Right lung (tissue), 10 donors: Measurements from ENCODE around the gene TPRX1. TPM values are rescaled to one million over a fixed set of nuclear protein-coding genes. Genes with fewer than 3 reads are reported as not detected.
"Not testable (repeated sequence)": the region's sequence is repeated elsewhere in the genome, so short reads cannot be mapped to it uniquely, and the experiment has no call there.

ENCODE experiments used
- DNase-seq, 2 donors: peaks; one replicate each; pipeline ENCODE4 v3.0.0-alpha.2; 2013
- long read RNA-seq, 8 donors: transcript quantifications; one replicate each; lab custom pipeline, GENCODE V29; 2026
- polyA plus RNA-seq, 5 donors: library from polyadenylated mRNA; unstranded; fragments of 120-200 nt; gene quantifications; one replicate each; pipeline versions ENCODE4 v1.2.1 to v1.2.3, GENCODE V29; 2013; ENCODE audit warnings: inconsistent platforms in 1 of 5, low replicate concordance in 1 of 5; ENCODE audit not compliant: insufficient read length in 5 of 5, insufficient read depth in 1 of 5

Gene TPRX1, protein sequence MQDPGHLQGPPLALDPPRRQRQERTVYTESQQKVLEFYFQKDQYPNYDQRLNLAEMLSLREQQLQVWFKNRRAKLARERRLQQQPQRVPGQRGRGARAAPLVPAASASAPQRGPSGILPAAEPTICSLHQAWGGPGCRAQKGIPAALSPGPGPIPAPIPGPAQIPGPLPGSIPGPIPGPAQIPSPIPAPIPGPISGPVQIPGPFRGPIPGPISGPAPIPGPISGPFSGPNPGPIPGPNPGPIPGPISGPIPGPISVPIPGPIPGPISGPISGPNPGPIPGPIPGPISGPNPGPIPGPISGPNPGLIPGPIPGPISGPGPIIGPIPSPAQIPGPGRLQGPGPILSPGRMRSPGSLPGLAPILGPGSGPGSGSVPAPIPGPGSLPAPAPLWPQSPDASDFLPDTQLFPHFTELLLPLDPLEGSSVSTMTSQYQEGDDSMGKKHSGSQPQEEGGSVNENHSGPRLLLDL
- not detected for polyA plus RNA-seq
- long read RNA-seq, donor 1: 0 reads
- long read RNA-seq, donor 2: 0 reads
- long read RNA-seq, donor 3: 0 reads
- long read RNA-seq, donor 4: 0 reads
- long read RNA-seq, donor 5: 0 reads
- long read RNA-seq, donor 6: 0 reads
- long read RNA-seq, donor 7: 0 reads
- long read RNA-seq, donor 8: 0 reads

DNA sequence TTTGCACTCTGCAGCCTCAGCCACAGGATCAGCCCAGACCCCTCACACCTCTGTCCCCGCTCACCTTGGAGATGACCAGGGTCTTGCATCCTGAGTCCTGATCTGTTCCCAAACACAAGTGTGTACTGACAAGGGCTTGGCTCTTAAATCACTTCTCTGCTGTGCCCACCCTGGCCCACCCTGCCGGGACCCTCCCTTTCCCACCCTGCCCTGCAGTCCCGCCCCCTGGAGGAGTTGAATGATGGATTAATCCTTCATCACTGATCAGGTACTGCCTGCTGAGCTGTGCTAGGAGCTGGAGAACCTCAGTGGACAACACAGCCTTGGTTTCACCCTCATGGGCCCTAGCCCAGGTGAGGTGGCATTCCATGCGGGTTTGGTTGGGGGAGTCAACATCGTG, at the start of gene TPRX1:
Gene TPRX1 (minus strand): TSS at position 101 of the 400 bp plus-strand sequence. CDS start 12 bp downstream, at position 89.
- not testable (repeated sequence) for DNase-seq

DNA sequence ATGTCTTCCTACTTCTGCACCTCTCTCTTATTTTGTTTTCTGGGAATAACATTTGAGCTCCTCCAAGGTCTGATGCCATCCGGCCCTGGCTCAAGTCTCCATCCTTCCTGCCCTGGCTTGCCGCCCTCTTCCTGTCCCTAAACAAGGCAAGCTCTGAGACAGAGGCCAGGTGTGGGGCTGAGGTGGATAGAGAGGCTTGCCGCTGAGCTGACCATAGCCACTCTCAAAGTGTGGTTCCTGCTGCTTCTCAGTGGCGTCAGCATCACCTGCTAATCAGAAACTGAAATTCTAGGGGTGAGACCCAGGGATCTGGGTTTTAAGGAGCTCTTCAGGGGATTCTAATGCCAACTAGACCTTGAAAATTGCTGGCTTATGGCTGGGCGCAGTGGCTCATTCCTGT, 48.7 kb upstream of the TPRX1 start:
- DNase-seq: no peak

DNA sequence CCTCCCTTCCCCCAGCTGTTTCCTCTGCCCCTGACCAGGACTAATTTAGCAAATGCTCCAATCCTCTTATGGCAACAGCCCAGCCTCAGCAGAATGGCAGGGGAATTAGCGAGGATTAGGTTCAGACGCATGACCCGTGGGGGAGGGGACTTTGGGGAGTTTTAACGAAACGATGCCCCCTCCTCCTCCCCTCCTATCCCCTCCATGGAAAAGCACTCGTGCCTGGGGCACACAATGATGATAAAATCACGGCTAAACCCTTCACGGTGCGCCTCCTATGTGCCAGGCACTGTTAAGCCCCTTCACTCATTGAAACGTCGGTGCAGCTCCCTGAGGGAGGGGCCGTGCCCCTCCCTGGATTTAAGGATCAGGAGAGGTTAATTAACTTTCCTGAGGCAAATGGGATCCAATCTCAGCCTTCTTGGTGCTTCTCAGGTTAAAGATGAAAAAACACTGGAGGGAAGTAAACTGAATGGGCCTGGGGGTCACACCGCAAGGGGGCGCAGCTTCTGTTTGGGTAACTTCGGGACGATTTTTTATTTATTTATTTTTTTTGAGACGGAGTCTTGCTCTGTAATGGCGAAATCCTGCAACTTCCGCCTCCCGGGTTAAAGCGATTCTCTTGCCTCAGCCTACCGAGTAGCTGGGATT, 44.6 kb upstream of the TPRX1 start:
- DNase-seq: no peak

DNA sequence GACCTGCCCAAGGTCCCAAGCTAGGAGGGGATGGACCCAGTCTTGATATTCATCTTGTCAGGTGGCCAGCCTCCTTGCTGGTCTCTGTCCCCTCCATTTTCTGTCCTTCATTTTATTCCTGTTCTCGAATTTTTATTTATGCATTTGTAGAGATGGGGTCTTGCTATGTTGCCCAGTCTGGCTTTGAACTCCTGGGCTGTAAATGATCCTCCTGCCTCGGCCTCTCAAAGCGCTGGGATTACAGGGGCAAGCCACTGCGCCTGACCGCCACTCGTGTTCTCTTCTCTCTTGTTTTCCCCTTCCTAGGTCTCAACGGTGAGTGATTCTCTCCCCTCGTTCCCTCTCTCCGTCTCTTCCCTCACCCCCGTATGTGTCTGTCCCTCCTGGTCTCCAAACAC, 44.1 kb upstream of the TPRX1 start:
- DNase-seq: no peak

DNA sequence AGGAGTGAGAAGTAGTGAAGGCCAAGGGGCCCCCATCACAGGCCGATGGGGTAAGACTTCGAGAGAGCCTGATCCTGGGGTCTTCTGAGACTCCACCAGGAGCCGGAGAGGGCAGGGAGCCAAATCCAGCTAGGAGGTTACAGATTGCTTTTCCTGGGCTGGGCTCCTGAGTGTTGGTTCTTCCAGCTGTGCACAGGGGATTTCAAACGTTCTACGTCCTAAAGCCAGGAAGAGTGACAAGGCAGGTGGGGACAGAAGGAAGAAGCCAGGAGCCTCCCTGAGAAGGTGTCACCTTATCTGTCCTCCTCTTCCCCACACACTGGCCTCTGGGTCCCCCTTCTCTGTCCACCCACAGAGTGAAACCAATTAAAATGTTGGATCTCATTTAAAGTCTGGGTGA, 38.6 kb upstream of the TPRX1 start:
- DNase-seq: no peak

DNA sequence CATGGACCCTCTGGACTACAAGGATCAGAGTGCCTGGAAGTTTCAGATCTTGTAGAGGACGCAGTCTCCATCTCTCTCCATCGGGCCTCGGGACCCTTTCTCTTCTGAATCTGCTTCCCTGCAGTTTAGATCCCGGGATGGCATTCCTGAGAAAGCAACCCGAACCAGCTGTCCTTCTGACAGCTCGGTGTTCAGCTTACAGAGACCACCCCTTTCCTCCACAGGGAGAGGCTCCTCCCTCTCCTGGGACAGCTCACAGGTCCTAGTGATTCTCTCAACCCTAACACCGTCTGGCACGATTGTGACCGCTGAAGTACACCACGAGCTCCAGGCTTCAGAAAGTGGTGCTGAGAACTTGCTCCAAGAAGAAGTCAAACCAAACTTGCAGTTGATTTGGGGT, 35.6 kb upstream of the TPRX1 start:
- DNase-seq: no peak

DNA sequence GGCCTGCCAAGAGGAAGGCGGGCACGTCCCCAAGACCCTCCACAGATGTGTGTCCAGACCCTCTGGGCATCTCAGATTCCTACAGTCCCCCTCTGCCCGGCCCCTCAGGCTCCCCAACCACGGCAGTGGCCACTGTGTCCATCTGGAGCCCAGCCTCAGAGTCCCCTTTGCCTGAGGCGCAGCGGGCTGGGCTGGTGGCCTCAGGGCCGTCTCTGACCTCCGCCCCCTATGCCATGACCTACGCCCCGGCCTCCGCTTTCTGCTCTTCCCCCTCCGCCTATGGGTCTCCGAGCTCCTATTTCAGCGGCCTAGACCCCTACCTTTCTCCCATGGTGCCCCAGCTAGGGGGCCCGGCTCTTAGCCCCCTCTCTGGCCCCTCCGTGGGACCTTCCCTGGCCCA, 35.1 kb upstream of the TPRX1 start:
- DNase-seq: no peak

DNA sequence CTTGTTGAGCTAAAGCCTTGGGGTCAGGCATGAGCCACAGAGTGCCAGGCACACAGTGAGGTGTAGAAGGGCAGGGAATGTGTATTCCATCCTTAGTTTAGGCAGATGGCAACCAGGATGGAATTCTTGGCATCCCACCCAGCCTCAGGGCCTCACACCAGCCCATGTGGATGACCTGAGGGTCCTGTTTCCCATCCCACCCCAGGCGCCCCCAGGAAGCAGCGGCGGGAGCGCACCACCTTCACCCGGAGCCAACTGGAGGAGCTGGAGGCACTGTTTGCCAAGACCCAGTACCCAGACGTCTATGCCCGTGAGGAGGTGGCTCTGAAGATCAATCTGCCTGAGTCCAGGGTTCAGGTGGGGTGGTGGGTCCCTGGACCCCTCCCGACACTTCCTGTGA, 31.7 kb upstream of the TPRX1 start:
- DNase-seq: no peak

DNA sequence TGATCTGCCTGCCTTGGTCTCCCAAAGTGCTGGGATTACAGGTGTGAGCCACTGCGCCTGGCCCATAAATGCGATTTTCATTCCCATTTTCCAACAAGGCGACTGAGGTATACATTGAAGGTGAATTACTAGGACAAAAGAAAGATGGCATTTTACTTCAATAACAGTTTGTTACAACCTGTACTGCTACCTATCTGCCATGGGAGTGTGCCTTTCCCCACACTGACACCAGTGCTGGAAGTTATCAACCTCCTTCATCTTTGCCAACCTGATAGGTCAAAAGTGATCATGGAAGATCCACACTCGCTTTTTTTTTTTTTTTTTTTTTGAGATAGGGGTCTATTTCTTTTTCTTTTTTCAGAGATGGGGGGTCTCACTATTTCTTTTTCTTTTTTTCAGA, 28.4 kb upstream of the TPRX1 start:
- no peak for DNase-seq

DNA sequence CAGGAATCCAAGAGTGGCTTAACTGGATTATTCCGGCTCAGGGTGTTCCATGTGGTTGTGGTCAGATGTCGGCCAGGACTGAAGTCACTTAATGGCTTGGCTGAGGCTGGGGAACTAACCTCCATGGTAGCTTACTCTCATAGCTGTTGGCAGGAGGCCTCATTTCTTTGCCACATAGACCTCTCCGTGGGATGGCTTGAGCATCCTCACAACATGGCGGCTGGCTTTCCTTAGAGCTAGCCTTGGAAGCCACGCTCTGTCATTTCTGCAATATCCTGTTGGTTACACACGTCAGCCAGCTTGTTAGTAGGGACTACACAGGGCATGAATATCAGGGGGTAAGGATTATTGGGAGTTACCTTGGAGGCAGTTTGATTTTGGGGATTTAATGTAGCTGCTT, 22.4 kb upstream of the TPRX1 start:
- DNase-seq: no peak

DNA sequence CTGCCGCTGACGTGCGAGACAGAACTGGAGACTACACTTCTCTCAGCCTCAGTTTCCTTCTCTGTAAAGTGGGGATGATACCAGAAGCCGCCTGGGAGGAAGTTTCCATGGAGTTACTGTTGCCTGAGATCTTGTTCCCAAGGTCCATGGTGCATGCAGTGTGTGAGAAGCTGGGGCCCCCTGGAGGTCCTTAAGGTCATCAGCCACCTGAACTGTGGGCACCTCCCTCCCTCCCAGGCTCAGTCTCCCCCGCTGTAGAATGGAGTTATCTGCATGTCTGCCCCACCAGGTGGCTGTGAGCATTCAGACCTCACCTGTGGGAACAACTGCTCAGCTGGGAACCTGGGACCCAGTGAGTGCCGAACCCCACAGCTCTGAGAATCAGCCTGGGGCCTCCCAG, 20.0 kb upstream of the TPRX1 start:
- DNase-seq: no peak

DNA sequence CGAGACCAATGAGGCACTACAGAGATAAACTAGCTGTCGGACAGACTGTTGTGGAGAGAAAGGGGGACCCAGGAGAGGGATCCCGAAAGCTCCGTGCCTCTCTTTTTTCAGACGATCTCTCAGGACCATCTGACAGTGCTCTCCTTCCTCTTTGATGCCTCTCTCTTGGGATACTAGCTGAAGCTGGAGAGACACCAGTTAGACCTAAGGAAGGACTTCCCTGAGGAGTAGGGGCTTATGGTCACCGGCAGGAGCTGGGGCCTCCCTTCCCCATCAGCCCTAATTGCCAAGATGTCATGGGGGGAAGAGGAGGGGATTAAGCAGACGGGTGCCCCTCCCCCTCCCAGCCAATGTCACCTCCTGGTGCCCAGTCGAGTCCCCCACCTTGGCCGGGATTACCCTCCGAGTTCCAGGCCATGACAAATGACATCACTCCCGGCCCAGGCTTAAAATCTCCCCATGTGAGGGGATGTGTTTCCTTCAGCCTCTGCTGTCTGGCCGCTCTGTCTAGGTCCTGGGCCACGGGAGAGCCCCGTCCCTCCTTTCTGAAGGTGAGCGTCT, 17.2 kb upstream of the TPRX1 start, which contains the start of gene CRX:
Gene CRX (plus strand): TSS at position 478 of the 561 bp plus-strand sequence. CDS start 12,507 bp downstream, outside the sequence.
- no peak for DNase-seq

DNA sequence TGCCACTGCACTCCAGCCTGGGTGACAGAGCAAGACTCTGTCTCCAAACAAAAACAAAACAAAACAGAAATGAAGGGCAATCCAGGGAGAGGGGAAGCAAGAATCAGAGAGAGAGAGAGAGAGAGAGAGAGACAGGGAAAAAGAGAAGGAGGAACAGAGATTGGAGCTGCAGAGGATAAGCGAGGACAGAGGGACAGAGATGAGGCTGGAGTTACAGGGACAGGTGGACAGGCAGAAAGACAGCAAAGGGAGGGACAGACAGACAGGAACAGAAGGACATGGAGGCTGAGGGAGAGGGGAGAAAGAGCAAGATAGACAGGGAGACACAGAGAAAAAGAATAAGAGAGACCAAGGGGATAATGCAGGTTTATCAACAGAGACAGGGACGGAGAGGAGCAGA, 16.1 kb upstream of the TPRX1 start:
- DNase-seq: no peak

DNA sequence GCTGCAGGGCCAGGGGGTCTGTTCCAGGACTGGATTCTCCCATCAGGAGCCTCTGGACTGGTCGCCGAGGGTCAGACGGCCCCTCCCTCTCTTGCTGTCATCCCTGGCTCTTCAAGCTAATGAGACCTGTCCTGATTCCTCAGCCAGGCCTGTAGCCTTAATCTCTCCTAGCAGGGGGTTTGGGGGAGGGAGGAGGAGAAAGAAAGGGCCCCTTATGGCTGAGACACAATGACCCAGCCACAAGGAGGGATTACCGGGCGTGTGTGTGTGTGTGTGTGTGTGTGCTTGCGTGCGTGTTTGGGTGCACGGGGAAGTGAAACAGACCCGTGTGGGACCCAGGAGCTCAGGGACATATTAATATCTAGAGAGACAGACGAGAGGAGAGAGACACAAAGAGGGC, 15.5 kb upstream of the TPRX1 start:
- no peak for DNase-seq

DNA sequence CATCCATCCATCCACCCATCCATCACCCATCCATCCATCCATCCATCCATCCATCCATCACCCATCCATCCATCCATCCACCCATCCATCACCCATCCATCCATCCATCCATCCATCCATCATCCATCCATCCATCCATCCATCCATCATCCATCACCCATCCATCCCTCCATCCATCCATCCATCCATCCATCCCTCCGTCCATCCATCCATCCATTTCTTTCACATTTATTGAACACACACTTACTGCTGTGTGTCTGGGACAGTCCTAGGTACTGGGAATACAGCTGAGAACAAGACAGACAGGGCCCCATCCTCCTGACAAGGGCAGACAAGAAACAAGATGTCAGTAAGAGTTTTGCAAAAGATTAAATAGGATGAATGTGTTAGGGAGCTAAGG, 13.9 kb upstream of the TPRX1 start:
- DNase-seq: not testable (repeated sequence)

DNA sequence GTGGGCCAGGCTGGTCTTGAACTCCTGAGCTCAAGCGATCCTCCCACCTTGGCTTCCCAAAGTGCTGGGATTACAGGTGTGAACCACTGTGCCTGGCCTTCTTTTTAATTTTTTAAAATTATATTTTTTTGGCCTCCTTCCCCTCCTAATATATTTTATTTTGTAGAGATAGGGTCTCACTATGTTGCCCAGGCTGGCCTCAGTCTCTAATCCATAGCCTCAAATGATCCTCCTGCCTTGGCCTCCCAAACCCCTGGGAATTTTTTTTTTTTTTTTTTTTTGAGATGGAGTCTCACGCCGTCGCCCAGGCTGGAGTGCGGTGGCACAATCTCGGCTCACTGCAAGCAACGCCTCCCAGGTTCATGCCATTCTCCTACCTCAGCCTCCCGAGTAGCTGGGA, 11.9 kb upstream of the TPRX1 start:
- DNase-seq: not testable (repeated sequence)

DNA sequence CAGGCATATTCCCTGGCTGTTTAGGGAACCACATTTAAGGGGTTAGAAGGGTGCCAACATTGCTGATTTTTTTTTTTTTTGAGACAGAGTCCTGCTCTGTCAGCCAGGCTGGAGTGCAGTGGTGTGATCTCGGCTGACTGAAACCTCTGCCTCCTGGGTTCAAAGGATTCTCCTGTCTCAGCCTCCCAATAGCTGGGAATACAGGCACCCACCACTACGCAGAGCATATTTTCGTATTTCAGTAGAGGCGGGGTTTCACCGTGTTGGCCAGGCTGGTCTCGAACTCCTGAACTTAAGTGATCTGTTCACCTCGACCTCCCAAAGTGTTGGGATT, 9.6 kb upstream of the TPRX1 start:
- no peak for DNase-seq

DNA sequence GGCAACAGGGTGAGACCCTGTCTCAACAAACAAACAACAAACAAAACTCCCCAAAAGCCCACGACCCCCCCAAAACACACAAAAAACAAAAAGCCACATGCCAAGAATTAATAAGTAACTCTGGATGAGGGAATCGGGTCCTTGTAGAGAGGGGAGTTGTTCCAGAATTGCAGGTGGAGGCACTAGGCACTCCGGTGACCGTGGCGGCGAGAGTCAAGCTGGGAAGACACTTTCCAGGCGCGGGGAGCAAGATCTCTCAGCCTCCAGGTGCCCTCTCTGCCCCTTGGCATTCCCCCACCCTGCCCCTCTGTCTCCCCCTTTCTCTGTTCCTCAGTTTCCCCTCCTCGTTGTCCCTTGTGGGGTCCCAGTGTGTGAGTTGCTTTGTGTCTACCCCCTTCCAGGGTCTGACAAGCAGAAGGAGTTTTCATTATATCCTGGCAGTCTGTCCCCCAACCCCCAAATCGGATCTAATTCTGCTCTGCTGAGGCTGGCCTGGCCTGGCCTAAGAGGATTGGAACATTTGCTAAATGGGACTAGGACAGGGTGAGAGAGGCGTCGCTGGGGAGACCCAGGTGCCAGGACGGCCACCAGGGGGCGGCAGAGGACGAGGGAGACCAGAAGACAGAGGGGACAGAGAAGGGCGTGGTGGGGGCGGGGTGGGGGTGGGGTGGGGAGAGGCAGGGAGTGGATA, 9.1 kb upstream of the TPRX1 start:
- DNase-seq: peak; percentile 25 to 42

DNA sequence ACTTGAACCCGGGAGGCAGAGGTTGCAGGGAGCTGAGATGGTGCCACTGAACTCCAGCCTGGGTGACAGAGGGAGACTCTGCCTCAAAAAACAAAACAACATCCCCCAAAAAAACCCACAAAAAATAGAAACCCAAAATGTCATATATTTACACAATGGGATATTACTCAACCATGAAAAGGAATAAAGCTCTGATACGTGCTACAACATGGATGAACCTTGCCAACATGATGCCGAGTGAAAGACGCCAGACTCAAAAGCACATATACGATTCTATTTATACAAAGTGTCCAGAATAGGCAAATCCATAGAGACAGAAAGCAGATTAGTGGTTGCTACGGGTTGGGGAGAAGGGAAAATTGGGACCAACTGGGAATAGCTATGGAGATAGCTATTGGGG, 2.1 kb upstream of the TPRX1 start:
- DNase-seq: no peak

DNA sequence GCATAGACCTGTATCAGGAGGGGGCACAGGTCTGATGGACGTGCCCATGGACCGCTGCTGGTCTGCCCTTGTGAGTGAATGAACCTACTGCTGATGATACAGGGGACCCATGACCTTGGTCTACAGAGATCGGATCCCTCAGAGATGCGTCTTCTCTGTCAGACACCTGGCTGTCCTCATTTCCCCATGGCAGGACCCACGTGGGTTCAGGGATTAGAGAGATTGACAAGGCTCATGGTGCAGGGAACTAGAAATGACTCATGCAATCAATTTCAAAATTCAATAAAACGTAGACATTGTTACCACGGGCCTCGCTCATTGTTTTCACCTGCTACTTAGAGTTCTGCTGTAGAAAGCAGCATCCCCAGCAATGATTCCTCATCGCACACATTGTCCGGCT, 962 bp upstream of the TPRX1 start:
- no peak for DNase-seq

DNA sequence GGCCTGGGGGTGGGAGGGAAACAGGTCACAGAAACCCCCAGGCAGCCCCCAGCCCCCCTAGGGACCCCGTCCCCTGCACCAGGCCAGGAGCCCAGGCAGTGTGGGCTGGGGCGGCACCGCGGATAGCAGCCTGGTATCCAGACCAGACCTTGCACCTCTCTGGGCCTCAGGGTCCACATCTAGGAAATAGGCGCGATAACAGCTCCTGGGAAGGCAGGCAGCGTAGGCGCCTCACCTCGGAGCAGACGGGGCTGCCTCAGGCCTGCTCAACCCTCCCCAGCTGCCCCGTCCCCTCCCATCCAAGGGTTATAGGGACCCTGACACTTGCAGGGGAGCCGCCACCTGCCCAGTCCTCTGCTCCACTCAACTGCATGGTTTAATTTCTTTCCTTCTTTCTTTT, 680 bp downstream of the TPRX1 start:
- not testable (repeated sequence) for DNase-seq

DNA sequence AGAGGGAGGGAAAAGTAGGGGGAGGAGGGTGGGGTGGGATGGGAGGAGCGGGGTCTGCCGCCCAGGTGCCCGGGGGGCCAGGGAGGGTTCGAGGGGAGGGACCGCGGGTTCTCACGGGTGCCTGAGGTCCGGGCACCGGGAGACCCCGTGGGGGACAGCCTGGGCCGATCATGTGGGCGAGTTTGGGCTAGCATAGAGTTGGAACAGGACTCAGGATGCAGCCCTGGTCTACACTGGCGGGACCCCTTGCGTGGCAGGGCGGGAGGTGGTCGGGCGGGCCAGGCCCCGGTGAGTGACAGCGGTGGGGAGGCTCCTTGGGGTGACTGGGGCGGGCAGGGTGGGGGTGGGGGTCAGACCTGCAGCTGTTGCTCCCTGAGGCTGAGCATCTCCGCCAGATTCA, 1.2 kb downstream of the TPRX1 start:
- DNase-seq: not testable (repeated sequence)
